OCI-LY3 (cell line): Measurements from ENCODE around the gene KIAA1328.

Experiments
- H2AFZ ChIP-seq: fragments of 200-600, 300-600 bp; shearing (Covaris generic); 2 replicates; pipeline ENCODE4 v1.6.0; 2014; ENCODE audit warnings: antibody characterized with exemption, low read depth, low read length
- H3K27ac ChIP-seq: fragments of 200-600, 300-600 bp; sonication (generic); 2 replicates; pipeline ENCODE4 v1.5.1; 2014; ENCODE audit warnings: mild to moderate bottlenecking, low read length, moderate library complexity, mixed read lengths
- H3K27me3 ChIP-seq: fragments of 200-600, 300-600 bp; sonication (generic); 2 replicates; pipeline ENCODE4 v1.6.1; 2014; ENCODE audit warnings: low read depth, low read length, mixed read lengths
- H3K36me3 ChIP-seq: fragments of 200-600, 300-600 bp; sonication (generic); replicated peaks from 2 replicates; pipeline ENCODE3; 2014; ENCODE audit warnings: low read depth, low read length, mixed read lengths
- H3K4me1 ChIP-seq: fragments of 300-600, 200-600 bp; sonication (generic); 2 replicates; pipeline ENCODE4 v1.6.1; 2014; ENCODE audit warnings: low read length, mixed read lengths
- H3K4me2 ChIP-seq: fragments of 200-600, 300-600 bp; sonication (generic); 2 replicates; pipeline ENCODE4 v1.6.1; 2014; ENCODE audit warnings: low read length, mixed read lengths
- H3K4me3 ChIP-seq: fragments of 300-600, 200-600 bp; sonication (generic); 2 replicates; pipeline ENCODE4 v1.5.1; 2014; ENCODE audit warnings: antibody characterized with exemption, mild to moderate bottlenecking, low read length, moderate library complexity
- H3K79me2 ChIP-seq: fragments of 300-600, 200-600 bp; shearing (Covaris generic); 2 replicates; pipeline ENCODE4 v1.6.1; 2014; ENCODE audit warnings: mild to moderate bottlenecking, low read length, mixed read lengths
- H3K9ac ChIP-seq: fragments of 300-600, 200-600 bp; shearing (Covaris generic); 2 replicates; pipeline ENCODE4 v1.6.0; 2014; ENCODE audit warnings: mild to moderate bottlenecking, low read length, moderate library complexity
- H3K9me3 ChIP-seq: fragments of 200-600, 300-600 bp; shearing (Covaris generic); 2 replicates; pipeline ENCODE4 v1.6.1; 2014; ENCODE audit warnings: low read length, mixed read lengths; ENCODE audit not compliant: insufficient read depth
- H4K20me1 ChIP-seq: fragments of 200-600, 300-600 bp; sonication (generic); 2 replicates; pipeline ENCODE4 v1.6.1; 2016; ENCODE audit warnings: low read length, mixed read lengths; ENCODE audit not compliant: insufficient read depth
- CTCF ChIP-seq: fragments of 200-600, 300-600 bp; sonication (generic); IDR thresholded peaks from 2 replicates; pipeline ENCODE4 v1.5.1; 2014; ENCODE audit warnings: antibody characterized with exemption, low read length, low read depth
- EZH2phosphoT487 ChIP-seq: fragments of 200-600 bp; shearing (Covaris generic); IDR thresholded peaks from 2 replicates; pipeline ENCODE4 v1.6.1; 2018; ENCODE audit warnings: antibody characterized with exemption, mixed run types, low read depth

KIAA1328 gene

GRCh38 chr18:36895606-36896005 lies 66.7 kb downstream of the KIAA1328 start:
- Histone ChIP-seq H3K4me3 (no peak overlapping the region), H3K9ac (no peak overlapping the region), H3K27ac (no peak overlapping the region), H2AFZ (no peak overlapping the region), H3K4me1 (no peaks in the 10 kb centered on the region), H3K27me3 (no peaks in the 10 kb centered on the region), H3K4me2 (no peak overlapping the region), H3K36me3 (peaks cover 4% of the 10 kb centered on the region), H3K9me3 (no peaks in the 10 kb centered on the region), H4K20me1 (no peaks in the 10 kb centered on the region), H3K79me2 (no peaks in the 10 kb centered on the region)
- TF ChIP-seq CTCF = no peak
- TF ChIP-seq EZH2phosphoT487 = no peak

- Histone ChIP-seq H3K79me2 (no peaks in the 10 kb centered on the region), H3K27ac (no peak overlapping the region), H3K4me3 (no peak overlapping the region), H2AFZ (no peak overlapping the region), H3K27me3 (no peaks in the 10 kb centered on the region), H3K4me2 (no peak overlapping the region), H3K9ac (no peak overlapping the region), H3K9me3 (no peaks in the 10 kb centered on the region), H4K20me1 (no peaks in the 10 kb centered on the region), H3K36me3 (peaks cover 4% of the 10 kb centered on the region), H3K4me1 (no peaks in the 10 kb centered on the region)
- TF ChIP-seq CTCF = no peak
- no peak for TF ChIP-seq EZH2phosphoT487
Observed at GRCh38 chr18:36897253-36897652, 68.3 kb downstream of the KIAA1328 start.

- no peak overlapping the region for H3K9ac ChIP-seq
- H3K9me3 ChIP-seq = no peaks in the 10 kb centered on the region
- peaks cover 4% of the 10 kb centered on the region for H3K36me3 ChIP-seq
- H3K27me3 ChIP-seq = no peaks in the 10 kb centered on the region
- no peaks in the 10 kb centered on the region for H3K4me1 ChIP-seq
- H3K79me2 ChIP-seq = no peaks in the 10 kb centered on the region
- H3K4me2 ChIP-seq = no peak overlapping the region
- TF ChIP-seq CTCF (peak; percentile 39), EZH2phosphoT487 (no peak)
- no peaks in the 10 kb centered on the region for H4K20me1 ChIP-seq
- no peak overlapping the region for H3K4me3 ChIP-seq
- no peak overlapping the region for H3K27ac ChIP-seq
- H2AFZ ChIP-seq = no peak overlapping the region
Observed at GRCh38 chr18:36899289-36899688, 70.4 kb downstream of the KIAA1328 start.

- Histone ChIP-seq H3K9ac (no peak overlapping the region), H3K36me3 (peaks cover 4% of the 10 kb centered on the region), H3K27ac (no peak overlapping the region), H3K4me3 (no peak overlapping the region), H3K4me2 (no peak overlapping the region), H4K20me1 (no peaks in the 10 kb centered on the region), H3K9me3 (no peaks in the 10 kb centered on the region), H2AFZ (no peak overlapping the region), H3K4me1 (no peaks in the 10 kb centered on the region), H3K27me3 (no peaks in the 10 kb centered on the region), H3K79me2 (no peaks in the 10 kb centered on the region)
- TF ChIP-seq EZH2phosphoT487 (no peak), CTCF (no peak)
Observed at GRCh38 chr18:36900466-36900865, 71.5 kb downstream of the KIAA1328 start.
